Stomach (tissue), 4 donors: ENCODE measurements around the gene TFAP2B.

Experiments
- CTCF ChIP-seq, 7 experiments: fragments of 450-650 bp in 4 of 7; fragments of 200-600 bp in 3 of 7; sonication (generic) in 3 of 7; IDR thresholded peaks; one replicate each; pipeline ENCODE4 v1.5.1; 2016 to 2019; ENCODE audit warnings: antibody characterized with exemption in 7 of 7, control low read depth in 2 of 7, mild to moderate bottlenecking in 1 of 7
- EP300 ChIP-seq: sonication (generic); formaldehyde crosslinking; IDR thresholded peaks from one replicate; pipeline ENCODE4 v1.6.1; 2017; ENCODE audit warnings: antibody characterized with exemption
- POLR2A ChIP-seq, 4 donors: fragments of 450-650 bp; IDR thresholded peaks; one replicate each; pipeline ENCODE4 v1.6.1; 2016; ENCODE audit warnings: antibody characterized with exemption in 4 of 4, control low read depth in 2 of 4, mild to moderate bottlenecking in 1 of 4, moderate library complexity in 1 of 4

GRCh38 chr6:50889497-50889896 lies 70.8 kb downstream of the TFAP2B start:
- TF ChIP-seq EP300 = no peak
- no peak for TF ChIP-seq CTCF (IDR thresholded peaks at IDR 0.05)
- TF ChIP-seq POLR2A (IDR thresholded peaks at IDR 0.05) = no peak
